ENCODE results near the gene MZF1. TPM values are rescaled to one million over a fixed set of nuclear protein-coding genes. Genes with fewer than 3 reads are reported as not detected.
A peak's percentile ranks its signal among the peaks of the same experiment; 100 is the strongest.

The MZF1 gene
- total RNA-seq, 1 experiment from 2014 or later, result 33.0 TPM

- no peaks in the 10 kb centered on the region for H3K9me3 ChIP-seq (ENCODE audit: control insufficient read depth in 1 of 2, insufficient read depth in 1 of 2, low read depth in 1 of 2, low read length in 2 of 2)
- POLR2A ChIA-PET, result no interaction called here
- no peak overlapping the region for H3K4me2 ChIP-seq (ENCODE audit: low read length)
- DNase-seq (ENCODE audit: low read depth, low spot score) (no peak), ATAC-seq (no peak)
- H3K9ac ChIP-seq (ENCODE audit: low read length), result no peak overlapping the region
- intact Hi-C loops (cut with micrococcal nuclease), result no loop called here
- TF ChIP-seq EZH2 (IDR thresholded peaks at IDR 0.05) (no peak), MAX (IDR thresholded peaks at IDR 0.05) (no peak), SRF (IDR thresholded peaks at IDR 0.05; ENCODE audit: low read depth) (no peak), SP1 (IDR thresholded peaks at IDR 0.05; ENCODE audit: low read depth) (no peak)
- H3K4me1 ChIP-seq (ENCODE audit: control insufficient read depth in 1 of 2, insufficient read depth in 2 of 2, low read length in 2 of 2), result peaks cover 3 to 9% of the 10 kb centered on the region in 2 experiments; a peak in 3 of 4 replicates
- H3K27me3 ChIP-seq (ENCODE audit: insufficient read depth, low read length), result no peaks in the 10 kb centered on the region
- H3K27ac ChIP-seq (ENCODE audit: low read depth, low read length), result no peak overlapping the region
- no peaks in the 10 kb centered on the region for H4K20me1 ChIP-seq (ENCODE audit: insufficient read depth)
- RAD21 ChIA-PET (ENCODE audit: low non-redundant PET in 1 of 2, low total read pairs in 2 of 2, uncharacterized antibody in 2 of 2, unreplicated experiment in 2 of 2), result no interaction called here
- H2AFZ ChIP-seq (ENCODE audit: low read depth, low read length, poor library complexity, severe bottlenecking), result no peak overlapping the region
- H3K79me2 ChIP-seq (ENCODE audit: insufficient read depth, low read length), result peaks cover 4% of the 10 kb centered on the region
- H3K36me3 ChIP-seq (ENCODE audit: control insufficient read depth in 1 of 2, insufficient read depth in 2 of 2, low read length in 2 of 2), result peaks cover 0 to 4% of the 10 kb centered on the region in 2 experiments; a peak in 3 of 4 replicates
- BruUV-seq (replicated peaks), result no TSS peak
- no peak overlapping the region for H3K4me3 ChIP-seq (replicated peaks in 1 of 2; ENCODE audit: low read depth in 1 of 2, low read length in 2 of 2)
- CTCF ChIA-PET, result no interaction called here
- H3K9me2 ChIP-seq (ENCODE audit: insufficient read depth), result no peaks in the 10 kb centered on the region
Observed at GRCh38 chr19:58582985-58583384, 9.8 kb upstream of the MZF1 start.

- Histone ChIP-seq H3K4me2 (ENCODE audit: low read length) (peak overlapping the region; percentile 43), H3K79me2 (ENCODE audit: insufficient read depth, low read length) (peaks cover 4% of the 10 kb centered on the region), H3K9me3 (ENCODE audit: control insufficient read depth in 1 of 2, insufficient read depth in 1 of 2, low read depth in 1 of 2, low read length in 2 of 2) (no peaks in the 10 kb centered on the region), H3K36me3 (ENCODE audit: control insufficient read depth in 1 of 2, insufficient read depth in 2 of 2, low read length in 2 of 2) (peaks cover 0 to 4% of the 10 kb centered on the region in 2 experiments; a peak in 3 of 4 replicates), H3K9ac (ENCODE audit: low read length) (peak overlapping the region; percentile 41; the same call in 1 of the 2 replicates), H3K4me3 (replicated peaks in 1 of 2; ENCODE audit: low read depth in 1 of 2, low read length in 2 of 2) (no peak overlapping the region), H3K4me1 (ENCODE audit: control insufficient read depth in 1 of 2, insufficient read depth in 2 of 2, low read length in 2 of 2) (peaks cover 3 to 9% of the 10 kb centered on the region in 2 experiments; a peak in 3 of 4 replicates), H3K27me3 (ENCODE audit: insufficient read depth, low read length) (no peaks in the 10 kb centered on the region), H2AFZ (ENCODE audit: low read depth, low read length, poor library complexity, severe bottlenecking) (no peak overlapping the region), H3K27ac (ENCODE audit: low read depth, low read length) (peak overlapping the region; percentile 52), H4K20me1 (ENCODE audit: insufficient read depth) (no peaks in the 10 kb centered on the region), H3K9me2 (ENCODE audit: insufficient read depth) (no peaks in the 10 kb centered on the region)
- ChIA-PET CTCF (interaction anchor here (1.2 to 2.0 kb wide), 3 partner anchors 9 to 68 kb away, joined by 3 to 17 read pairs (median 6); partner anchors contain the start of genes MZF1 and ZBTB45), RAD21 (ENCODE audit: low non-redundant PET in 1 of 2, low total read pairs in 2 of 2, uncharacterized antibody in 2 of 2, unreplicated experiment in 2 of 2) (interaction anchor here in 1 of 2 experiments (1.7 kb wide), 1 partner anchor 62 kb away, joined by 7 read pairs; the partner anchor contains the start of gene ZBTB45), POLR2A (interaction anchor here (0.6 to 1.1 kb wide), 3 partner anchors 60 to 68 kb away, joined by 3 to 6 read pairs (median 4); partner anchors contain the start of gene ZBTB45)
- no TSS peak for BruUV-seq (replicated peaks)
- ATAC-seq (peak; percentile 97), DNase-seq (ENCODE audit: low read depth, low spot score) (peak; percentile 76)
- intact Hi-C loops (cut with micrococcal nuclease), result no loop called here
- TF ChIP-seq REST (IDR thresholded peaks at IDR 0.05; ENCODE audit: low read depth), result no peak
- TF ChIP-seq EZH2 (IDR thresholded peaks at IDR 0.05), result no peak
- no peak for TF ChIP-seq CEBPB (IDR thresholded peaks at IDR 0.05; ENCODE audit: low read depth)
- peak; percentile 43; the same call in 1 of the 2 replicates for TF ChIP-seq POLR2AphosphoS5 (IDR thresholded peaks at IDR 0.05; ENCODE audit: low read depth, low read length)
- no peak for TF ChIP-seq SIN3A (IDR thresholded peaks at IDR 0.05; ENCODE audit: low read depth)
- no peak for TF ChIP-seq ZNF274 (IDR thresholded peaks at IDR 0.05; ENCODE audit: low read depth, low read length)
- TF ChIP-seq, protein P1, sequence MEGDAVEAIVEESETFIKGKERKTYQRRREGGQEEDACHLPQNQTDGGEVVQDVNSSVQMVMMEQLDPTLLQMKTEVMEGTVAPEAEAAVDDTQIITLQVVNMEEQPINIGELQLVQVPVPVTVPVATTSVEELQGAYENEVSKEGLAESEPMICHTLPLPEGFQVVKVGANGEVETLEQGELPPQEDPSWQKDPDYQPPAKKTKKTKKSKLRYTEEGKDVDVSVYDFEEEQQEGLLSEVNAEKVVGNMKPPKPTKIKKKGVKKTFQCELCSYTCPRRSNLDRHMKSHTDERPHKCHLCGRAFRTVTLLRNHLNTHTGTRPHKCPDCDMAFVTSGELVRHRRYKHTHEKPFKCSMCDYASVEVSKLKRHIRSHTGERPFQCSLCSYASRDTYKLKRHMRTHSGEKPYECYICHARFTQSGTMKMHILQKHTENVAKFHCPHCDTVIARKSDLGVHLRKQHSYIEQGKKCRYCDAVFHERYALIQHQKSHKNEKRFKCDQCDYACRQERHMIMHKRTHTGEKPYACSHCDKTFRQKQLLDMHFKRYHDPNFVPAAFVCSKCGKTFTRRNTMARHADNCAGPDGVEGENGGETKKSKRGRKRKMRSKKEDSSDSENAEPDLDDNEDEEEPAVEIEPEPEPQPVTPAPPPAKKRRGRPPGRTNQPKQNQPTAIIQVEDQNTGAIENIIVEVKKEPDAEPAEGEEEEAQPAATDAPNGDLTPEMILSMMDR (IDR thresholded peaks at IDR 0.05 in 2 of 3, conservative IDR thresholded peaks at IDR 0.05 in 1 of 3; ENCODE audit: borderline replicate concordance in 1 of 3, insufficient read depth in 1 of 3, low read depth in 2 of 3, low read length in 2 of 3), result peak; percentile 99
- TF ChIP-seq POLR2A (IDR thresholded peaks at IDR 0.05; ENCODE audit: borderline replicate concordance, extremely low read depth, insufficient read depth, insufficient read length), result no peak
- peak; percentile 61 for TF ChIP-seq TCF7L2 (IDR thresholded peaks at IDR 0.05; ENCODE audit: borderline replicate concordance, extremely low read depth, insufficient read depth, insufficient read length)
- TF ChIP-seq FOSL1 (IDR thresholded peaks at IDR 0.05; ENCODE audit: low read depth), result no peak
Observed at GRCh38 chr19:58581227-58582141, 8.3 kb upstream of the MZF1 start.

All from HCT116 (cell line).